DMS53 treated with DMSO at 0.1 percent for 48 hours (cell line): ENCODE measurements around the gene ZCCHC24.
A peak's percentile ranks its signal among the peaks of the same experiment; 100 is the strongest.

ENCODE experiments used
- DNase-seq: peaks from one replicate; lab custom pipeline; 2025; ENCODE audit not compliant: unreplicated experiment; lab: John Stamatoyannopoulos, UW

The ZCCHC24 gene

GRCh38 chr10:79472951-79473350, 27.5 kb upstream of the ZCCHC24 start:
- DNase-seq = no peak

DNA sequence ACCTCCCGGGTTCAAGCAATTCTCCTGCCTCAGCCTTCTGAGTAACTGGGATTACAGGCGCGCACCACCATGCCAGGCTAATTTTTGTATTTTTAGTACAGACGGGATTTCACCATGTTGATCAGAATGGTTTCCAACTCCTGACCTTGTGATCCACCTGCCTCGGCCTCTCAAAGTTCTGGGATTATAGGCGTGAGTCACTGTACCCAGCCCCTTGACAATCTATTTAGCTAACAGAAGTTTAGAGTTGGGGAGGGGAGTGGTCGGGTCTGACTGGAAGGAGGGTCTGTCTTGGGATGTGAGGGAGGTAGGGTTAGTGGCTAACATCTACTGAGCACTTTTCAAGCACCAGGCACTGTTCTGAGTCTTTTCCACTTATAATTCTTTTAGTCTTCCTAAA, 27.0 kb upstream of the ZCCHC24 start:
- no peak for DNase-seq

- no peak for DNase-seq
Measured at GRCh38 chr10:79471776-79472175, 26.4 kb upstream of the ZCCHC24 start.

DNA sequence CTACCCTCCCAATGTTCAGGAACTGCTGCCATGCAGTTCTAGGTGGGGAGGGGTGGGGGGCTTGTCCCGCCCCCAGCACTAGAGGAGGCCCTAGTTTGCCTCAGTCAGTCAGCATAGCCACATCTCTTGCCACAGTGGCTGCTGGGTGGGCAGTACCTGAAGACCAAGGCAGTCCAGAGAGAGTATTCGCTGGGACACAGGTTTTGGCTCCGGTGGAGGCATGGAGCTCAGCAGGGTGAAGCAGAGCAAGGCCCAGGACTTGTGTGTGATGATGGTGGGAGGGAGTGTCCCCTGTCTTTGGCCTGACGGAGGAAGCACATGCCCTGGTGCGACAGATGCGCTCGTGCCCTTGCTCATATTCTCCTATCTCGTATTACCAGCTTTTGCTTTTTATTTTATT, 24.7 kb upstream of the ZCCHC24 start:
- no peak for DNase-seq

DNA sequence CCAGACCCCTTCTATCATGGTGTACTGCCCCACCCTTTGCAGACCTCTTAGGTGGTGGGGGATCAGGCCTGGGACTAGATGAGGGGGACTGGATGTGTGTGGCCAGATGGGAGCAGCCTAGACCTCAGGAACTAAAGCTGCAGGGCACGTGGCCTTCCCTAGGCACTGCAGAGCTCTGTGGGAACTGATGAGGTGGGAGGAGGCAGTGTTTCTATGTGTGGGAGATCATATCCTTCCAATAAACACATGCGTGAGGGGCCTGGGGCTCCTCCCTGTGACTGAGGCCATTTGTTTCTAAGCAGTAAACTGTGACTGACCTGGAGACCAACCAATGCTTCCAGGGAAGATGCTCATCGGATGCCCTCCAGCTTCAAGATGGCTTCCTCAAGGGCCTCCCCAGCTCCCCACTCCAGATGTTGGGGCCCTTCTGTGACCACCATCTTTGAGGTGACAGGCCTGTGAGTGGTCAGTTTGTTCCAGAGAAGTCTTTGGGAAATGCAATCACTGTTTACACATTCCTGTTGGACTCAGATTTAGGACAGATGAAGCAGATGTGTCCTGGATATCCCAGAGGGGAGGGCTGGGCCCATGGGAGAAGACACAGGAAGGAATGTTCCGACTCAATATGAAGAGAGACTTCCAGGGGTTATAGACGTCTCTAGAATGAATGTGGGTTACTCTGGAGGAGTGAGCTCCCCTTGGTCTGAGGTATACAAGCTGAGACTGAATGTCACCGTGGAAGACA, 23.6 kb upstream of the ZCCHC24 start:
- DNase-seq = no peak

- DNase-seq = no peak
Measured at GRCh38 chr10:79468015-79468560, 22.7 kb upstream of the ZCCHC24 start.

DNA sequence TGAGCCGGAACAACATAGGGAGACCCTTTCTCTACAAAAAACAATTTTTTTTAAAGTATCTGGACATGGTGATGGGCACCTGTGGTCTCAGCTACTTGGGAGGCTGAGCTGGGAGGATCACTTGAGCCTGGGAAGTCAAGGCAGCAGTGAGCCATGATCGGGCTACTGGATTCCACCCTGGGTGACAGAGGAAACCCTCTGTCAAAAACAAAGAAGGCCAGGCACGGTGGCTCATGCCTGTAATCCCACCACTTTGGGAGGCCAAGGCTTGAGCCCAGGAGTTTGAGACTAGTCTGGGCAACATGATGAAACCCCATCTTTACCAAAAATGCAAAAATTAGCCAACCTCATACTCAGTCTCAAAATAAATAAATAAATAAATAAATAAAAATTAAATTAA, 19.9 kb upstream of the ZCCHC24 start:
- no peak for DNase-seq

- no peak for DNase-seq
Measured at GRCh38 chr10:79463578-79464496, 18.4 kb upstream of the ZCCHC24 start.

- no peak for DNase-seq
Measured at GRCh38 chr10:79460687-79461086, 15.3 kb upstream of the ZCCHC24 start.

DNA sequence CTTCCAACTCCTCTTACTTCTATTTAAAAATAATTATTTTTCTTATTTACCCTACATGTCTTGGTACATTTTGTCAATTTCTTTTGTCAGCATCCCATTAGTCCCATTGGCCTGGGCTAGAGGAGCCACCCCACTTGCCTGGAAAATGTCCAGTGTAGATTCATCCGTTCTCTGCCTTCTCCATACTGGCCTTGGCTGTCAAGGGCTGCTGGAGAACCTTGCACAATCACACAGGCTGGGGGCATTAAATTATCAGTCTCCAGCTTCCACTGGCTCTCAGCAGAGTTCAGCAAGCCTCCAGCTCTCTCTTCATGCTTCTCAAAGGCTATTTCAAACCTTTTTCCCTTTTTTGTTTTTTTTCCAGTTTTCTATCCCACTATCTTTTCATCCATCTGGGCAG, 13.8 kb upstream of the ZCCHC24 start:
- DNase-seq = no peak

DNA sequence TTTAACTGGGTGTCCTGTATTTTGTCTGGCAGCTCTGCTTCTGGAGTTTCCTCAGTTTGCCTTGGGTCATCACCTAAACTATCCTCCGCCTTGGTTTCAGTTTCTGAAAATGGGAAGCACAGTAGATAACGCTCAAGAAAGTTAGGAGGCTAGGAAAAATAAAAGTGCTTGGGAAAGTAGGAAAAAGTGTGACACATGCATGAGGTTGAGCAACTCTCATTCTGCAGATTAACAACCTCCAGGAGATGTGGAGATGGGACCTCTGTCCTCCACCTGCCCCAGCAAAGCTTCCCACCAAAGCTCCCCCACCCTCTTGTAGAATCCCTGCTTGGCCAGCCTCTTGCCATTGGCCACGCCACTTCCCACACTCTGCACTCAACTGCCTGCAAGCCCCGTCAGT, 13.1 kb upstream of the ZCCHC24 start:
- no peak for DNase-seq

- DNase-seq = no peak
Measured at GRCh38 chr10:79457256-79457785, 11.9 kb upstream of the ZCCHC24 start.

DNA sequence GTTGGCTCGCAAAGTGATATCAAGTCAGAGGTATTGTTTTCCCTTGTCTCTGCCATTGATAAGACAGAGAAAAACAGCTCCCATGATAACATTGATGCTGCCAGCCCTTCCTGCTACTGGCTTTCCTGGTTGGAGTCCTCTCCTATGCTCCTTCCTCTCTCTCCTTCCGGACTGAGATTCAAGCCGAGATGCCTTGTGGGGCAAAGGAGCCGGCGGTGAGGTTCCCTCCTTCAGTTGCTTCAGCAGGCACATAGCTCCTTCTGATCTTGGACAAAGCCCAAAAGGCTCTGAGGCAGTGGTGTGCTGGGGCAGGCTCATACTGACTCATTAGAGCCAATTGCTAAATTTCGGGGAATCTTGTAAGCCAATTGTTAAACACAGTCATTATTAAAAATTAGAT, 8.8 kb upstream of the ZCCHC24 start:
- DNase-seq = no peak

DNA sequence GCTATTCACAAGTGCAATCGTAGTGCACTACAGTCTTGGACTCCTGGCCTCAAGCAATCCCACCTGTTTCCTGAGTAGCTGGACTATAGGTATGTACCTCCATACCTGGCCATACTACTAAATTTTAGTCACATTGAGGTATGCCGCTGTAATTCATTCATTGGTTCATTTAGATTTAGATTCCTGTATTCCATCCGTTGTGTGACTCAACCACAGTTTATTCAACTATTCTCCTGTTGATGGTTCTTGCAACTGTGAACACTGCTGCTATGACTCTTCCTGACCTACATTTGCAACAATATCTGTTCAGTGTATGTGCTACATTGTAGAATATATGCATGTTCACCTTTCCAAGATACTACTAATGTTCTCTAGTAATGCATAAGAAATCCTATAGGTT, 8.0 kb upstream of the ZCCHC24 start:
- no peak for DNase-seq

GRCh38 chr10:79452174-79452611, 6.8 kb upstream of the ZCCHC24 start:
- DNase-seq = no peak

DNA sequence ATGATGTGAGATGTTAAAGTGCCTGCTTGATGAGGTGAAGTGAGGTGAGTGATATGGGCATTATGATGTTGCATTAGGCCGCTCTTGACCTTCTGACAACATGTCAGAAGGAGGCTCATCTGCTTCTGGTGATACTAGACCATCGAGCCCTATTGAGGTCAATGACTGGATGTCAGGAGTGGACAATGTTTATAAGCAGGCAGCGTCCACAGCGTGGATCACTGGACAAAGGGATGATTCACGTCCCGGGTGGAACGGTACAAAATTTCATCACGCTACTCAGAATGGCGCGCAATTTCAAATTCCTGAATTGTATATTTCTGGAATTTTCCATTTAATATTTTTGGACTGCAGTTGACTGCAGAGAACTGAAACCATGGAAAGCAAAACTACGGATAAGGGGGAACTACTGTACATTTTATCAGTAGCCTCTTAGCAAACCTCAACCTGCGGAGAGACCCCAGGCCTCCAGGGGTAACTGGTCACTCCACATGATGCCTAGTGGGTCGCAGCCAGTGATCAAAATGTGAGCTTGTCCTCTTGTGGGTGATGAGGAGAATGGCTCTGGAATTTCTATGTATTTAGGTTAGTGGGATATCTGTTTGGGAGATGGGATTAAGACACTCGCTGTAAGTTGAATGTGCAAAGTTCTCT, 5.7 kb upstream of the ZCCHC24 start:
- no peak for DNase-seq

DNA sequence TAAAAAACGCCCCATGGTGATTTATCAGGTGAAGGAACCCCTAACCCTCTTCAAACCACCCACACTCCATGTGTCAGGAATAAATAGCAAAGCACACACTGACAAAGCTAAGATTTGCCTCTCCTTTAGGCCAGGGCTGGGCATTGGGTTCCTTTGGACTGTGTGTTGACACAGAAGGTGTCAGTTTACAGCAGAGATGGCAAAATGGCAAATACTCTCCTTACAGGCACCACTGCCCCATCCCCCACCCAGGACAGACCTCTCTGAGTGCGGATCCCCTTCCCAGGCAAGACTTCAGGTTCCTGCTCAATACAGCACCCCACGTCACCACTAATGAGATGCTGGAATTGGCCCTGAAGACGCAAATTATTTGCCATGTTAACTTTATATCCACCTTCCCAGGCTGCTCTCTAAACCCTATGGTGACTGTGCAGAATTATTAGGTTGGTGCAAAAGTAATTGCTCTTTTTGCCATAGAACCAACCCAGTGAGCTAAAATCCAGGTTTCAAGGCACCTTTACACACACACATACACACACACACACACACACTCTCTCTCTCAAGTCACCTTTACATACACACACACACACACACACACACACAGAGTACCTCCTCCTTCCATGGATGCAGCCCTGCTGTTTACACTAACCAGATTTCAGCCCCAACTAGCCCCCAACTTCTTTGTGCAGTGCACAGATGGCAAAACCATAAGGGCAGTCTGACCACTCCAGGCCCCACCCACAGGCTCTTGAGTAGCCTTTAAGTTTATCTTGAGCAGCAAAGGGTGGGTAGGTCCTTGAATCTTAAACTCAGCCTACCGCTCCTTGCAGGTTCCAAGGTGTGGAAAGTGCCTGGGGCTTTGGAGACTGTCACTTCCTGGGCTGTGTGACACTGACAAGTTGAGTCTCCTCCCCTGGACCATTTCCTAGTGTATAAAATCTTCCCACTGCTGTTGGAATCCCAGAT, 4.0 kb upstream of the ZCCHC24 start:
- peak; percentile 32 for DNase-seq

DNA sequence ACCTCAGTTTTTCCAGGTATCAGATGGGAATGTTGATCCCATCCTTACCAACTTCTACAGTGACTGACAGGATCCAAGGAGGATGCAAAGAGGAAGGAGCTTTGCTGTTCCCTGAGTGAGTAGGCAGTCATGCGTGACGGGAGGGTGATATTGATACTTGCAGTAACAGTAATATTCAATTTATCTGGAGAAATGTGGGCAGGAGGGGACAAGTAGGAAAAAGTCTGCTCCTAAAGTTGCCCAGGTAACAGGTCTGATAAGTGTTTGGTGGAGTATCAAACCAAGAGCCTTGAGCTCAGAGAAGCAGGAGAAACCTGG, 3.3 kb upstream of the ZCCHC24 start:
- DNase-seq = no peak

- no peak for DNase-seq
Measured at GRCh38 chr10:79447911-79448731, 2.7 kb upstream of the ZCCHC24 start.
